Keratinocyte (primary cell): ENCODE results near the gene RIMS4. TPM values are rescaled to one million over a fixed set of nuclear protein-coding genes. Genes with fewer than 3 reads are reported as not detected.

Source experiments
- DNase-seq: peaks from one replicate; pipeline ENCODE4 v3.0.0-alpha.2; 2011; ENCODE audit warnings: low read depth, missing footprints, low spot score
- FAIRE-seq: peaks from 2 replicates; lab custom pipeline; 2011; peaks lifted over from hg19 to GRCh38; lab: Jason Lieb, UNC
- H2AFZ ChIP-seq: 2 replicates; pipeline ENCODE4 v1.6.0; 2012; ENCODE audit warnings: low read length, control low read depth, inconsistent platforms; ENCODE audit not compliant: control insufficient read depth
- H3K27ac ChIP-seq: 2 replicates; pipeline ENCODE4 v1.5.1; 2011; ENCODE audit warnings: low read length; ENCODE audit not compliant: control insufficient read depth, insufficient read depth
- H3K27me3 ChIP-seq: 3 replicates; pipeline ENCODE4 v1.6.0; 2011; ENCODE audit warnings: low read length; ENCODE audit not compliant: control insufficient read depth, insufficient read depth; ENCODE audit errors: extremely low read depth
- H3K36me3 ChIP-seq, 2 experiments: 2 replicates in 1 of 2; 3 replicates in 1 of 2; pipeline ENCODE4 v1.5.1; 2011; ENCODE audit warnings: low read length in 2 of 2, mild to moderate bottlenecking in 1 of 2; ENCODE audit not compliant: control insufficient read depth in 2 of 2, insufficient read depth in 2 of 2; ENCODE audit errors: extremely low read depth in 1 of 2
- H3K4me1 ChIP-seq: 3 replicates; pipeline ENCODE4 v1.5.1; 2011; ENCODE audit warnings: low read length; ENCODE audit not compliant: control insufficient read depth, insufficient read depth; ENCODE audit errors: extremely low read depth
- H3K4me2 ChIP-seq: 3 replicates; pipeline ENCODE4 v1.6.0; 2011; ENCODE audit warnings: low read depth, low read length; ENCODE audit not compliant: control insufficient read depth, insufficient read depth; ENCODE audit errors: extremely low read depth
- H3K4me3 ChIP-seq, 3 experiments: fragments of 200-600 bp in 1 of 3; sonication (generic) in 1 of 3; 2 replicates in 2 of 3; 3 replicates in 1 of 3; pipeline ENCODE4 v1.5.1; 2011 to 2016; ENCODE audit warnings: low read length in 3 of 3, mild to moderate bottlenecking in 3 of 3, control low read depth in 2 of 3, inconsistent platforms in 1 of 3, low read depth in 1 of 3, mixed read lengths in 1 of 3, mixed run types in 1 of 3, moderate library complexity in 1 of 3; ENCODE audit not compliant: control insufficient read depth in 2 of 3, insufficient read depth in 2 of 3; ENCODE audit errors: extremely low read depth in 1 of 3
- H3K79me2 ChIP-seq: 2 replicates; pipeline ENCODE4 v1.6.0; 2012; ENCODE audit warnings: low read length; ENCODE audit not compliant: control insufficient read depth, insufficient read depth
- H3K9ac ChIP-seq: 3 replicates; pipeline ENCODE4 v1.6.0; 2011; ENCODE audit warnings: low read length; ENCODE audit not compliant: control insufficient read depth, insufficient read depth; ENCODE audit errors: extremely low read depth
- H3K9me1 ChIP-seq: 3 replicates; pipeline ENCODE4 v1.6.0; 2011; ENCODE audit warnings: low read length; ENCODE audit not compliant: control insufficient read depth, insufficient read depth; ENCODE audit errors: extremely low read depth
- H3K9me3 ChIP-seq: 2 replicates; pipeline ENCODE4 v1.5.1; 2012; ENCODE audit warnings: low read depth, low read length; ENCODE audit not compliant: control insufficient read depth
- H4K20me1 ChIP-seq: 3 replicates; pipeline ENCODE4 v1.6.0; 2011; ENCODE audit warnings: low read length; ENCODE audit not compliant: control insufficient read depth, insufficient read depth; ENCODE audit errors: extremely low read depth
- EZH2 ChIP-seq: IDR thresholded peaks from one replicate; pipeline ENCODE4 v1.6.1; 2012; ENCODE audit warnings: inconsistent platforms, mild to moderate bottlenecking, low read length, moderate library complexity
- dilution Hi-C: fragments of 300-500 bp; cut with MboI; formaldehyde crosslinking; loops from one replicate; pipeline ENCODE4 v1.7.0; 2020; ENCODE audit warnings: low sequenced_read_pairs; ENCODE audit not compliant: extremely low pct_ligation_motif_present
- polyA plus RNA-seq, 5 experiments: library from polyadenylated mRNA; depleted of rRNA in 3 of 5; stranded (reverse) in 3 of 5; stranded (forward) in 1 of 5; unstranded in 1 of 5; fragments of >200 nt; gene quantifications; 1 replicate in 1 of 5; 2 replicates in 3 of 5; 3 replicates in 1 of 5; pipeline versions ENCODE4 v1.2.1 to v1.2.3, GENCODE V29; 2011 to 2012; ENCODE audit warnings: missing spikeins in 2 of 5, low read depth in 1 of 5, low replicate concordance in 1 of 5
- TF ChIP-seq, protein P1 (sequence below), 3 experiments: IDR thresholded peaks in 1 of 3; conservative IDR thresholded peaks in 1 of 3; optimal IDR thresholded peaks in 1 of 3; 2 replicates in 2 of 3; 3 replicates in 1 of 3; pipeline versions ENCODE3 to v1.5.1; 2011; ENCODE audit warnings: low read length in 3 of 3, mild to moderate bottlenecking in 3 of 3, moderate library complexity in 2 of 3, control low read depth in 1 of 3, inconsistent platforms in 1 of 3; ENCODE audit not compliant: insufficient read depth in 2 of 3; ENCODE audit errors: extremely low read depth in 1 of 3

Gene RIMS4
- polyA plus RNA-seq, 1 donor (not counting 4 experiments of a cell fraction or from before 2014, with no cell fraction given): not detected

DNA sequence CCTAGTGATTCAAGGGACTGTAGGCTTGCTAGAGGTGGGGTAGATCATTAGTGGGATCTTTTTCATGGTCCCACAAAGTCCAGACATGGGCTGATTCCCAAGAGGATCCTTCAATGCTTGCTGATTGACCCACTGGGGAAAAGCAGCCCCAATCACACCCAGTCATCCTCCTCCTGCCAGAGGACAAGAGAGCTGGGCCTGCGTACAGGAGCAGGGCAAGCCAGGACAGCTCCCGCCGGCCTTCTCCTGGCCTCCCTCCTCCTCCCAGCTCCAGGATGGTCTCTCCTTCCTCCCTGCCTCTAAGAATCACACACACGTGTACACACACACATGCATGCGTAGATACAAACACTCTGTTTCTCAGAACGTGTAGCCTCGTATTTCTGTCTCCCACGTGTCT, 37.7 kb downstream of the RIMS4 start:
- Histone ChIP-seq H3K27me3 (peaks cover 22% of the 10 kb centered on the region), H3K9me3 (no peaks in the 10 kb centered on the region), H3K4me1 (peaks cover 9% of the 10 kb centered on the region), H4K20me1 (no peaks in the 10 kb centered on the region), H3K9me1 (no peaks in the 10 kb centered on the region), H3K9ac (no peak overlapping the region), H3K36me3 (no peaks in the 10 kb centered on the region), H3K4me2 (no peak overlapping the region), H3K79me2 (no peaks in the 10 kb centered on the region), H3K27ac (no peak overlapping the region), H3K4me3 (no peak overlapping the region), H2AFZ (no peak overlapping the region)
- dilution Hi-C loops: loop anchor here (25.0 kb wide), 1 partner anchor 90 kb away; no protein-coding TSS in a partner anchor
- FAIRE-seq (no peak), DNase-seq (no peak)
- TF ChIP-seq, protein P1, sequence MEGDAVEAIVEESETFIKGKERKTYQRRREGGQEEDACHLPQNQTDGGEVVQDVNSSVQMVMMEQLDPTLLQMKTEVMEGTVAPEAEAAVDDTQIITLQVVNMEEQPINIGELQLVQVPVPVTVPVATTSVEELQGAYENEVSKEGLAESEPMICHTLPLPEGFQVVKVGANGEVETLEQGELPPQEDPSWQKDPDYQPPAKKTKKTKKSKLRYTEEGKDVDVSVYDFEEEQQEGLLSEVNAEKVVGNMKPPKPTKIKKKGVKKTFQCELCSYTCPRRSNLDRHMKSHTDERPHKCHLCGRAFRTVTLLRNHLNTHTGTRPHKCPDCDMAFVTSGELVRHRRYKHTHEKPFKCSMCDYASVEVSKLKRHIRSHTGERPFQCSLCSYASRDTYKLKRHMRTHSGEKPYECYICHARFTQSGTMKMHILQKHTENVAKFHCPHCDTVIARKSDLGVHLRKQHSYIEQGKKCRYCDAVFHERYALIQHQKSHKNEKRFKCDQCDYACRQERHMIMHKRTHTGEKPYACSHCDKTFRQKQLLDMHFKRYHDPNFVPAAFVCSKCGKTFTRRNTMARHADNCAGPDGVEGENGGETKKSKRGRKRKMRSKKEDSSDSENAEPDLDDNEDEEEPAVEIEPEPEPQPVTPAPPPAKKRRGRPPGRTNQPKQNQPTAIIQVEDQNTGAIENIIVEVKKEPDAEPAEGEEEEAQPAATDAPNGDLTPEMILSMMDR (optimal IDR thresholded peaks at IDR 0.05 in 1 of 3, IDR thresholded peaks at IDR 0.05 in 1 of 3, conservative IDR thresholded peaks at IDR 0.05 in 1 of 3; ENCODE audit: extremely low read depth in 1 of 3, insufficient read depth in 2 of 3, low read length in 3 of 3): no peak
- no peak for TF ChIP-seq EZH2

DNA sequence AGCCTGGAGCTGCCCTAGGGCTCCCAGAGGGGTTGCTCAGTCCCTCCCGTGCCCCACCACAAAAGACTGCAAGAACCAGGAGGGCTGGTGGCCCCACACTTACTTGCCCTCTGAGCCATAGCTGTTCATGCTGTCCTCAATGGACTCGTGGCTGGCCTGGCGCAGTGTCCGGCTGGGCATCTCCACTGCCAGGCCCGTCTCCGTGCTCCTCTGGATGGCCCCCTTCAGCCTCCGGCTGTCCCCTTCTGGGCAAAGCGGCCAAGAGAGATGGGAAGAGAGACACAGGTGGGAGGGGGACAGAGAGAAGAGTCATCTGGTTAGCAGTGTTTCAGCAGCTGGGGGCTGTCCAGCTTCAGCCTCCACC, 39.2 kb downstream of the RIMS4 start:
- H3K79me2 ChIP-seq: no peaks in the 10 kb centered on the region
- FAIRE-seq (no peak), DNase-seq (no peak)
- H3K36me3 ChIP-seq: no peaks in the 10 kb centered on the region
- H3K4me2 ChIP-seq: no peak overlapping the region
- no peaks in the 10 kb centered on the region for H4K20me1 ChIP-seq
- H3K4me3 ChIP-seq: no peak overlapping the region
- H3K27me3 ChIP-seq: peaks cover 22% of the 10 kb centered on the region
- no peak overlapping the region for H3K9ac ChIP-seq
- H3K27ac ChIP-seq: no peak overlapping the region
- H3K9me3 ChIP-seq: no peaks in the 10 kb centered on the region
- TF ChIP-seq EZH2: no peak
- TF ChIP-seq, protein P1 (optimal IDR thresholded peaks at IDR 0.05 in 1 of 3, IDR thresholded peaks at IDR 0.05 in 1 of 3, conservative IDR thresholded peaks at IDR 0.05 in 1 of 3; ENCODE audit: extremely low read depth in 1 of 3, insufficient read depth in 2 of 3, low read length in 3 of 3): no peak
- H3K4me1 ChIP-seq: peaks cover 9% of the 10 kb centered on the region
- H3K9me1 ChIP-seq: no peaks in the 10 kb centered on the region
- dilution Hi-C loops: loop anchor here (25.0 kb wide), 1 partner anchor 91 kb away; no protein-coding TSS in a partner anchor
- H2AFZ ChIP-seq: no peak overlapping the region
